GM12878 (cell line): ENCODE results near the gene ELMO3. TPM values are rescaled to one million over a fixed set of nuclear protein-coding genes. Genes with fewer than 3 reads are reported as not detected.

Experiments used
- BHLHE40 ChIP-seq, 2 experiments: fragments of 450-650 bp in 1 of 2; IDR thresholded peaks; 2 replicates each; pipeline ENCODE4 v1.6.1; 2011 to 2017; ENCODE audit warnings: low read depth in 2 of 2, borderline replicate concordance in 1 of 2, improper control_type of control experiment in 1 of 2, low read length in 1 of 2, mild to moderate bottlenecking in 1 of 2
- DPF2 ChIP-seq: fragments of 450-650 bp; IDR thresholded peaks from 2 replicates; pipeline ENCODE4 v1.6.1; 2017; ENCODE audit warnings: mild to moderate bottlenecking
- E4F1 ChIP-seq: fragments of 450-650 bp; IDR thresholded peaks from 2 replicates; pipeline ENCODE4 v1.6.1; 2018; ENCODE audit warnings: borderline replicate concordance, mild to moderate bottlenecking; ENCODE audit not compliant: partially characterized antibody
- EGR1 ChIP-seq, 2 experiments: IDR thresholded peaks; 1 replicate in 1 of 2; 2 replicates in 1 of 2; pipeline ENCODE4 v1.6.1; 2011 to 2012; ENCODE audit warnings: low read depth in 2 of 2, low read length in 2 of 2, borderline replicate concordance in 1 of 2, mild to moderate bottlenecking in 1 of 2, moderate library complexity in 1 of 2
- EP300 ChIP-seq, 2 experiments: fragments of 150-350 bp in 1 of 2; IDR thresholded peaks; 2 replicates each; pipeline ENCODE4 v1.6.1; 2011 to 2012; ENCODE audit warnings: low read depth in 2 of 2, low read length in 2 of 2, borderline replicate concordance in 1 of 2, improper control_type of control experiment in 1 of 2, inconsistent platforms in 1 of 2; ENCODE audit not compliant: control insufficient read depth in 1 of 2
- FOXM1 ChIP-seq: IDR thresholded peaks from 2 replicates; pipeline ENCODE4 v1.6.1; 2012; ENCODE audit warnings: low read depth, mild to moderate bottlenecking, inconsistent platforms, low read length, moderate library complexity
- GABPA ChIP-seq: IDR thresholded peaks from 2 replicates; pipeline ENCODE4 v1.6.1; 2014; ENCODE audit warnings: antibody characterized with exemption, low read depth, mild to moderate bottlenecking, inconsistent platforms
- JUNB ChIP-seq: IDR thresholded peaks from 2 replicates; pipeline ENCODE4 v1.6.1; 2016; ENCODE audit warnings: antibody characterized with exemption, mild to moderate bottlenecking
- JUND ChIP-seq: IDR thresholded peaks from 2 replicates; pipeline ENCODE4 v1.6.1; 2012; ENCODE audit warnings: low read depth, mild to moderate bottlenecking, low read length, improper control_type of control experiment, moderate library complexity
- NBN ChIP-seq: fragments of 450-650 bp; IDR thresholded peaks from 2 replicates; pipeline ENCODE4 v1.6.1; 2016
- POLR2A ChIP-seq: IDR thresholded peaks from 2 replicates; pipeline ENCODE4 v1.6.1; 2011; ENCODE audit warnings: low read depth, mild to moderate bottlenecking, low read length
- SIX5 ChIP-seq: IDR thresholded peaks from 2 replicates; pipeline ENCODE4 v1.6.1; 2011; ENCODE audit warnings: mild to moderate bottlenecking, low read depth, low read length, moderate library complexity; ENCODE audit not compliant: severe bottlenecking
- SMC3 ChIP-seq: IDR thresholded peaks from 2 replicates; pipeline ENCODE4 v1.6.1; 2011; ENCODE audit warnings: low read length, improper control_type of control experiment, borderline replicate concordance
- TBL1XR1 ChIP-seq: IDR thresholded peaks from 2 replicates; pipeline ENCODE4 v1.6.1; 2012; ENCODE audit warnings: low read depth, low read length, improper control_type of control experiment
- ZNF622 ChIP-seq: fragments of 450-650 bp; IDR thresholded peaks from 2 replicates; pipeline ENCODE4 v1.6.1; 2017; ENCODE audit warnings: mild to moderate bottlenecking, inconsistent platforms
- ZNF687 ChIP-seq: fragments of 450-650 bp; IDR thresholded peaks from 2 replicates; pipeline ENCODE4 v1.6.1; 2017; ENCODE audit warnings: mild to moderate bottlenecking, moderate library complexity
- polyA plus RNA-seq, 11 experiments: library from polyadenylated mRNA; depleted of rRNA in 4 of 11; unstranded in 6 of 11; stranded (reverse) in 5 of 11; fragments of >200 nt; fragmentation: Nextera tagmentation in 4 of 11; fragmentation: Illumina TruSeq in 1 of 11; extraction: Ambion mirVana in 4 of 11; extraction: Trizol in 1 of 11; gene quantifications; 1 replicate in 1 of 11; 2 replicates in 10 of 11; pipeline versions ENCODE4 v1.2.1 to v1.2.3, GENCODE V29; 2011 to 2016; ENCODE audit warnings: inconsistent platforms in 2 of 11, missing spikeins in 2 of 11, low read depth in 1 of 11
- total RNA-seq, 4 experiments: library from RNA; depleted of rRNA in 3 of 4; stranded (reverse); fragments of >200 nt in 3 of 4; fragmentation: Illumina TruSeq in 1 of 4; extraction: Trizol in 1 of 4; gene quantifications; 2 replicates each; pipeline versions ENCODE4 v1.2.1 to v1.2.3, GENCODE V29; 2013 to 2021

The ELMO3 gene
- total and polyA plus RNA-seq, 10 of the 15 experiments (the other 5 are each of a cell fraction or from before 2014, with no cell fraction given), result 0.05 to 4.7 (median 0.96) TPM; not detected in 1

GRCh38 chr16:67246081-67246755 is 47.3 kb downstream of the ELMO3 start (continued):
- TF ChIP-seq SIX5 (no peak), POLR2A (peak; percentile 66), E4F1 (no peak), DPF2 (peak; percentile 44; the same call in 1 of the 2 replicates), GABPA (no peak), ZNF687 (no peak), ZNF622 (no peak), JUNB (0 out of 2 replicates have a peak, but pooled peaks have one; percentile 12), NBN (0 out of 2 replicates have a peak, but pooled peaks have one; percentile 66), EGR1 (IDR thresholded peaks at IDR 0.05; ENCODE audit: borderline replicate concordance in 1 of 2, low read depth in 2 of 2, low read length in 2 of 2) (peak in 1 of 2 experiments; percentile 56; a peak in 1 of 3 replicates), BHLHE40 (IDR thresholded peaks at IDR 0.05; ENCODE audit: borderline replicate concordance in 1 of 2, low read depth in 2 of 2, low read length in 1 of 2) (peak; percentile 70 to 85), SMC3 (0 out of 2 replicates have a peak, but pooled peaks have one; percentile 13), TBL1XR1 (no peak), JUND (0 out of 2 replicates have a peak, but pooled peaks have one; percentile 10), EP300 (IDR thresholded peaks at IDR 0.05; ENCODE audit: borderline replicate concordance in 1 of 2, control insufficient read depth in 1 of 2, low read depth in 2 of 2, low read length in 2 of 2) (no peak), FOXM1 (no peak)
